HT1080 (cell line): ENCODE measurements around the gene SHROOM4. TPM values are rescaled to one million over a fixed set of nuclear protein-coding genes. Genes with fewer than 3 reads are reported as not detected.

Source experiments
- DNase-seq: peaks from one replicate; pipeline ENCODE4 v3.0.0-alpha.2; 2015; ENCODE audit warnings: low read depth
- polyA plus RNA-seq, 2 experiments: library from polyadenylated mRNA; depleted of rRNA; stranded (reverse); fragments of >200 nt; gene quantifications; 2 replicates each; pipeline ENCODE4 v1.2.3, GENCODE V29; 2015
- total RNA-seq: library from RNA; depleted of rRNA; stranded (reverse); fragments of >200 nt; shearing (Covaris generic); gene quantifications from 2 replicates; pipeline ENCODE4 v1.2.3, GENCODE V29; 2014; rRNA removed

SHROOM4 gene, protein sequence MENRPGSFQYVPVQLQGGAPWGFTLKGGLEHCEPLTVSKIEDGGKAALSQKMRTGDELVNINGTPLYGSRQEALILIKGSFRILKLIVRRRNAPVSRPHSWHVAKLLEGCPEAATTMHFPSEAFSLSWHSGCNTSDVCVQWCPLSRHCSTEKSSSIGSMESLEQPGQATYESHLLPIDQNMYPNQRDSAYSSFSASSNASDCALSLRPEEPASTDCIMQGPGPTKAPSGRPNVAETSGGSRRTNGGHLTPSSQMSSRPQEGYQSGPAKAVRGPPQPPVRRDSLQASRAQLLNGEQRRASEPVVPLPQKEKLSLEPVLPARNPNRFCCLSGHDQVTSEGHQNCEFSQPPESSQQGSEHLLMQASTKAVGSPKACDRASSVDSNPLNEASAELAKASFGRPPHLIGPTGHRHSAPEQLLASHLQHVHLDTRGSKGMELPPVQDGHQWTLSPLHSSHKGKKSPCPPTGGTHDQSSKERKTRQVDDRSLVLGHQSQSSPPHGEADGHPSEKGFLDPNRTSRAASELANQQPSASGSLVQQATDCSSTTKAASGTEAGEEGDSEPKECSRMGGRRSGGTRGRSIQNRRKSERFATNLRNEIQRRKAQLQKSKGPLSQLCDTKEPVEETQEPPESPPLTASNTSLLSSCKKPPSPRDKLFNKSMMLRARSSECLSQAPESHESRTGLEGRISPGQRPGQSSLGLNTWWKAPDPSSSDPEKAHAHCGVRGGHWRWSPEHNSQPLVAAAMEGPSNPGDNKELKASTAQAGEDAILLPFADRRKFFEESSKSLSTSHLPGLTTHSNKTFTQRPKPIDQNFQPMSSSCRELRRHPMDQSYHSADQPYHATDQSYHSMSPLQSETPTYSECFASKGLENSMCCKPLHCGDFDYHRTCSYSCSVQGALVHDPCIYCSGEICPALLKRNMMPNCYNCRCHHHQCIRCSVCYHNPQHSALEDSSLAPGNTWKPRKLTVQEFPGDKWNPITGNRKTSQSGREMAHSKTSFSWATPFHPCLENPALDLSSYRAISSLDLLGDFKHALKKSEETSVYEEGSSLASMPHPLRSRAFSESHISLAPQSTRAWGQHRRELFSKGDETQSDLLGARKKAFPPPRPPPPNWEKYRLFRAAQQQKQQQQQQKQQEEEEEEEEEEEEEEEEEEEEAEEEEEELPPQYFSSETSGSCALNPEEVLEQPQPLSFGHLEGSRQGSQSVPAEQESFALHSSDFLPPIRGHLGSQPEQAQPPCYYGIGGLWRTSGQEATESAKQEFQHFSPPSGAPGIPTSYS (N-terminal part only)
- 1.5 and 1.9 TPM in 2 replicates for total RNA-seq
- 1.00 and 1.2 TPM in 2 replicates for polyA plus RNA-seq (2015; cell fraction: cytosol; rRNA removed)
- polyA plus RNA-seq (2015; cell fraction: nucleus; rRNA removed), result 3.6 and 4.1 TPM in 2 replicates

GRCh38 chrX:50813843-50814661 is at the start of gene SHROOM4:
SHROOM4 (minus strand) TSS chrX:50814194; CDS start chrX:50814018, 176 bp downstream.
- peak; percentile 73 for DNase-seq

DNA sequence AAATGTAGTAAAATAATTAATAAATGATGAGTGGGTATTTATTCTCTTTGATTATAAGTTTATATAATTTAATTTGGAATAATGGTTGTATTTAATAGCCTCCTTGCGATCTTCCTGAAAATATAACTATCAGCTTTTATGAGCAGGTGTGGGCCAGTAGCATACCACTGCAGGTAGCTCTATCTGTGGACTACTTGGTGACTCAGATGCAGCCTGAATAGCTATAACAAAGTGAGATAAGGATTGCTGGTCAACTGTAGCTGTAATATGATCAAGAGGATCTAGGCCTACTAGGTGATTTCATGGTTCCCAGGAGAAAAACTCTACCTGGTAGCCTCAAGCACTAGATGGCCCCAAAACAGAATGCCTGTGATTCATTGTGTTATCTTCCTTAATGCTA is 49.5 kb upstream of the SHROOM4 start:
- no peak for DNase-seq

GRCh38 chrX:50860518-50860917 is 46.5 kb upstream of the SHROOM4 start:
- no peak for DNase-seq

DNA sequence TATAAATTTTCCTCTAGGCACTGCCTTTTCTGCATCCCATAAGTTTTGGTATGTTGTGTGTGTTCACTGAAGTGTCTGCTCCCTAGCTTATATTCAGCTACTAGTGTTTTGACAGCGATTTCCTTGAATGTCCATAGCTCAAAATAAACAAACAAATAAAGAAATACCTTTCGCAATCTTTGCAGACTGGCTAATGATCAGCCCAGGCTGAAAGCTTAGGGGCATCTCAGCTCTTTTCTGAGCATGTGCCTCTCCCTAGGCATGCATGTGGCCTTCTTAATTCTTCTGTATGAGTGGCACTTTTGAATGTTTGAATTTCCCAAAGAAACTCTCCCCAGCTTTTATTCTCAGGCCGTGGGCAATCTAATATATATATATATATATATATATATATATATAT is 44.6 kb upstream of the SHROOM4 start:
- DNase-seq, result no peak

DNA sequence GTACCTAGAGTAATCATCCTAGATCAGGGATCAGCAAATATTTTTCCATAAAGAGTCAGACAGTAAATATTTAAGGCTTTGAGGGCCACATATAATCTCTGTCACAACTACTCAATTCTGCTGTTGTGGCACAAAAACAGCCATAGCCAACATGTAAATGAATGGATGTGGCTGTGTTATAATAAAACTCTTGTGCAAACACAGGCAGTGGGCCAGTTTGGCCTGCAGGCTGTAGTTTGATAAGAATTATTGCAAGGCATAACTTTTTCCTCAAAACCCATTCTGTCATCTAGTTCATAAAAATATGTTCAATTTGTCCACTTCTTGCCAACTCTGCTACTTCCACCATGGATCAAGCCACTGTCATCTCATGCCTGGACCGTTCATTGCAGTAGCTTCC is 39.4 kb upstream of the SHROOM4 start:
- DNase-seq, result no peak

DNA sequence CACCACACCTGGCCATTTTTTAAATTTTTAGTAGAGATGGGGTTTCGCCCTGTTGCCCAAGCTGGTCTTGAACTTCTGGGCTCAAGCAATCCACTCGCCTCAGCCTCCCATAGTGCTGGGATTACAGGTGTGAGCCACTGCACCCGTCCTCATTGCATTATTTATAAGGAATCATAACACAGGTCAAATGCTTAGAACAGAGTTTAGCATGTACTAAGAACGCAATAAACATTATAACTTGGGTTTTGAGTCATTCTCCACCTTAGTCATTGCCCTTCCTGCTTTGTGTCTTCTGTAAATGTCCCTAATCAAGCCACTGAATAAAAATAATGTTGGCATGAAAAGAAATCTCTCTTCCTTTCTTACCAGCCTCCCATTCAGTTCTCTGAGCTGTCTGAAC is 38.5 kb upstream of the SHROOM4 start:
- DNase-seq, result no peak

GRCh38 chrX:50842221-50842620 is 28.2 kb upstream of the SHROOM4 start:
- DNase-seq, result no peak

DNA sequence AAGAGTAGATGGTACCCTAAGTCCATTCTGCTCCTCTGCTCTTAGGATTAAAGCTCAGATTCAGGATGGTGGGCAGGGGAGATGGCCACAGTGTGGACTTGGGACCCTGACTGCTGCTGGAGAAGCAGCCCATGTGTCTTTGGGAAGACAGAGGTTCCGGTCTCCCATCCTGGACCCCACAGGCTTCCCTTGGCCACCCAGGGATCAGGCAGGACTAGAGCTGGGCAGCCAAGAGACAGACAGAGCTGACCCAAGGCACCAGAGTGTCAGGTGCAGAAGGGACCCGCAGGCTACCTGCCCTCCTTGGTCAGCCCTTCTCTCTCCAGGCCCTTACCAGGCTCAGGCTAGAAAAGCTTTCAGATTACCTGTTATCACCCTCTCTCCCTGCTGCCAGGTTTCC is 25.7 kb upstream of the SHROOM4 start:
- DNase-seq, result no peak

- peak; percentile 76 for DNase-seq
Observed at GRCh38 chrX:50838820-50839600, 25.0 kb upstream of the SHROOM4 start.

GRCh38 chrX:50827996-50828395 is 14.0 kb upstream of the SHROOM4 start:
- peak; percentile 88 for DNase-seq

- DNase-seq, result no peak
Observed at GRCh38 chrX:50825825-50826224, 11.8 kb upstream of the SHROOM4 start.

DNA sequence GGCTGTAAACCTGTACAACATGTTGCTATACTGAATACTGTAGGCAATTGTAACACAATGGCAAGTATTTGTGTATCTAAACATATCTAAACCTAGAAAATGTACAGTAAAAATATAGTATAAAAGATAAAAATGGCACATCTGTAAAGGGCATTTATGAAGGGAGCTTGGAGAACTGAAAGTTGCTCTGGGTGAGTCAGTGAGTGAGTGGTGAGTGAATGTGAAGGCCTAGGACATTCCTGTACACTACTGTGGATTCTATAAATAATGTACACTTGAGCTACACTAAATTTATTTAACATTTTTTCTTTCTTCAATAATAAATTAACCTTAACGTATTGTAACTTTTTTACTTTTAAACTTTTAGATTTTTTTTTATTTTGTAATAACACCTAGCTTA is 5.0 kb upstream of the SHROOM4 start:
- peak; percentile 17 for DNase-seq

DNA sequence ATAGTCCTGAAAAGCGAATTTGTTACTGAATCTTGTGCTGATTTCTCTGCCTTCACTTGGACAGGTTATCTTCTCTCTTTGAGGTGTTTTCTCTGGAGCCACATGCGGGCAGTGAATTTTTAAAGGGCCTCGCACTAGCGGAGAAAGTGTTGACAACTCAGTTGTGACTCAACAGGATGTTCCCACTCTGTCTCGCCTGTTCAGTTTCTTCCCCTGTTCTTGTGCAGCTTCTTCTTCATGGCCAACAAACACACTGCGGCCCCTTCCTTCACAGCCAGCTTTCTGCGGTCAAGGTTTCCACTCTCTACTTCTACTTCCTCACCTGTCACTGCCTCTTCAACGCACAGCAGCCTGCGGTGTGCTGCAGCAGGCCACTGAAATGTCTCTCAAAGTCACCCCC is 1.1 kb upstream of the SHROOM4 start:
- DNase-seq, result peak; percentile 66

DNA sequence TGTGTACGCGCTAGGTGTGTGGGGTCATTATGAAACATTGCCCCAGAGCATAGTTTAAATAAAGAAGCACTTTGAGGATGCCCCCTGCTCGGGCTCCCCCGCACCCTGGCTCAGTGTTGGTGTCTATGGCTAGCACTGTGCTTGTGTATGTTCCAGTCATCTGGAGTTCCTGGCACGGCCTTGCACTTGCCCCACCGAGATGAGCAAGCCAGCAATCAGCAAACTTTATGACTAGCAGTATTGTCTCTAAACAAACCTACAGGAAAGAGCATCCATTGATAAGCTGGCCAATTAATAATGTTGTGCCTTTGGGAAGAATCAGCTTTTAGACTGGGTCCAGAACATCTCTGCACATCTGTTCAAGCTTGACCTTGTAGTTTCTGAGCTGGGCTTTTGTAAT is 707 bp upstream of the SHROOM4 start:
- no peak for DNase-seq

- peak; percentile 24 for DNase-seq
Observed at GRCh38 chrX:50812995-50813842, 775 bp downstream of the SHROOM4 start.

DNA sequence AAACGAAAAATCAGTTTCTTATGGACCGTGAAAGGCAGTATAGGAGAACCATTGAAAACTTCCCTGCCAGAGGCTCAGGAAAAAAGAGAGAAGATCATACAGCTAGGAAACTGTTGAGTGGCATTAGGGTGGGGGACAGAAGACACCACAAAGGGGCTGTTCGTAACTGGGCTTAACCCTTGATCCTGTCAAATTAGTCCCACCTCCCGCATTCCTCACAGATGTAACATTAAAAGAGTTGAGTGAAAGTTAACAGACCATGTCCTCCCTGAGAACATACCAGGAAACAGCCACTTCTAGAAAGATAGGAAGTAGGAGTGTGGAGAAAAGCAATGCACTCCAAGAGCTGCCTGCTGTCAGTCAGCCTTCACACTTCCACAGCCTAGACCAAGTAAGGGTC is 8.7 kb downstream of the SHROOM4 start:
- no peak for DNase-seq

GRCh38 chrX:50801135-50801534 is 12.9 kb downstream of the SHROOM4 start:
- DNase-seq, result no peak

GRCh38 chrX:50799531-50799961 is 14.4 kb downstream of the SHROOM4 start:
- DNase-seq, result peak; percentile 35

DNA sequence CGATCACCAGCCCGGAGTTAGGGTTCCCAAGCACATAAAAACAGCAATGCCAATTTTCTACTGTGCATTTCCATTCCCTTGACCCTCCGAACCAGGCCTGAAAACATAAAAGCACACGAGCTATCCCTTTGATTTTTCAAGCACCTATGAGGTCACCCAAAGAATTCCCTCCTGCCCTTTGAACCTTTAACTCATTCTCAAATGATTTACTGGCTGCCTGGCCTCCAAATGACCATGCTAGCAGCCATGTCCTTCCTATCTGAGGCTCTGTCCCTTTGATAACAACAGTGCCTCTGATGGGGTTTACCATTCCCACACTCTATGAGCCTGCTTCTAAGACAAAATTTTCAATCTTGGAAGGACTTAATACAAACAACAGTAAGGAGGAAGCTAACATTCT is 15.2 kb downstream of the SHROOM4 start:
- no peak for DNase-seq
